Loucy (cell line): Measurements from ENCODE around the gene PMP22.

Source experiments
- EZH2phosphoT487 ChIP-seq: fragments of 200-600 bp; IDR thresholded peaks from 2 replicates; pipeline ENCODE4 v1.6.1; 2018; ENCODE audit warnings: antibody characterized with exemption, mild to moderate bottlenecking, moderate library complexity, borderline replicate concordance
- TF ChIP-seq, protein P1 (sequence below): fragments of 200-600 bp; sonication (generic); conservative IDR thresholded peaks from 2 replicates; pipeline ENCODE4 v1.5.1; 2014; ENCODE audit warnings: mild to moderate bottlenecking, antibody characterized with exemption, low read length

DNA sequence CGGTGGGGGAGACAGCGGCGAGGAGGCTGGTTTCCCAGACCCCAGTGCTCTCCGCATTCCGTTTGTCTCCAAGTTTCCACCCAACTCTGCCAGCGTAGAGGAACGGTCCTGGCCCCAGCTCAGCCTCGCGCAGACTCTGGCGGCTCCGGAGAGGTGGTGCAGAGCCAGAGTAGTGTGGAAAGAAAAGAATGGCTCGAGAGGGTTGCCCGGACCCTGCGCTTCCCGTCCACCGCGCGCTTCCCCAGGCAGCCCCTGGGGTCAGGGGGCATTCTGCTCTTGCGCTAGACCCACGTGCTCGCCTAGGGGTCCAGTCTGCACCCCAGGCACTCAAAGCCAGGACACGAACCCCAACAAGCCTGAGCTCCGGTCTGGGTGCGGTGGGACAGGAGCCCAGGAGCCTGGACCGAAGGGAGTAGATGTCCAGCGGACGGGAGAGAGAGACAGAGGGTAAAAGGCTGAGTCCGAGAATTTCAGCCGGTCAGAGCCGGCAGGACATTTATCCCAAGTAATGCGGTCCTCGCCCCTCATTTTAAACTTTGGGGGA, 3.8 kb downstream of the PMP22 start:
- TF ChIP-seq, protein P1, sequence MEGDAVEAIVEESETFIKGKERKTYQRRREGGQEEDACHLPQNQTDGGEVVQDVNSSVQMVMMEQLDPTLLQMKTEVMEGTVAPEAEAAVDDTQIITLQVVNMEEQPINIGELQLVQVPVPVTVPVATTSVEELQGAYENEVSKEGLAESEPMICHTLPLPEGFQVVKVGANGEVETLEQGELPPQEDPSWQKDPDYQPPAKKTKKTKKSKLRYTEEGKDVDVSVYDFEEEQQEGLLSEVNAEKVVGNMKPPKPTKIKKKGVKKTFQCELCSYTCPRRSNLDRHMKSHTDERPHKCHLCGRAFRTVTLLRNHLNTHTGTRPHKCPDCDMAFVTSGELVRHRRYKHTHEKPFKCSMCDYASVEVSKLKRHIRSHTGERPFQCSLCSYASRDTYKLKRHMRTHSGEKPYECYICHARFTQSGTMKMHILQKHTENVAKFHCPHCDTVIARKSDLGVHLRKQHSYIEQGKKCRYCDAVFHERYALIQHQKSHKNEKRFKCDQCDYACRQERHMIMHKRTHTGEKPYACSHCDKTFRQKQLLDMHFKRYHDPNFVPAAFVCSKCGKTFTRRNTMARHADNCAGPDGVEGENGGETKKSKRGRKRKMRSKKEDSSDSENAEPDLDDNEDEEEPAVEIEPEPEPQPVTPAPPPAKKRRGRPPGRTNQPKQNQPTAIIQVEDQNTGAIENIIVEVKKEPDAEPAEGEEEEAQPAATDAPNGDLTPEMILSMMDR: no peak
- TF ChIP-seq EZH2phosphoT487: no peak
